MG63 (cell line): ENCODE data around the gene PKD2. TPM values are rescaled to one million over a fixed set of nuclear protein-coding genes. Genes with fewer than 3 reads are reported as not detected.
"Not testable (repeated sequence)": the region's sequence is repeated elsewhere in the genome, so short reads cannot be mapped to it uniquely, and the experiment has no call there.

Experiments used
- DNase-seq: peaks from one replicate; pipeline ENCODE4 v3.0.0-alpha.2; 2020
- H3K27me3 ChIP-seq: fragments of 250-450 bp; sonication (Bioruptor Pico); 2 replicates; pipeline ENCODE4 v1.5.1; 2020; ENCODE audit warnings: mild to moderate bottlenecking, moderate library complexity
- H3K36me3 ChIP-seq: fragments of 250-450 bp; sonication (Bioruptor Pico); 2 replicates; pipeline ENCODE4 v1.5.1; 2020; ENCODE audit warnings: mild to moderate bottlenecking, moderate library complexity
- H3K4me3 ChIP-seq: fragments of 250-450 bp; sonication (Bioruptor Pico); 2 replicates; pipeline ENCODE4 v1.5.1; 2020; ENCODE audit warnings: mild to moderate bottlenecking, moderate library complexity
- H3K9me3 ChIP-seq: fragments of 250-450 bp; sonication (Bioruptor Pico); 2 replicates; pipeline ENCODE4 v1.5.1; 2020; ENCODE audit warnings: mild to moderate bottlenecking, moderate library complexity
- total RNA-seq: library from RNA; depleted of rRNA; stranded (reverse); fragments of >200 nt; shearing (Covaris generic); gene quantifications from 2 replicates; pipeline ENCODE4 v1.2.3, GENCODE V29; 2014; ENCODE audit warnings: low replicate concordance

PKD2 gene
- total RNA-seq, 1 experiment from 2014 or later: 9.0 TPM

GRCh38 chr4:88077911-88078524 is 70.6 kb downstream of the PKD2 start:
- H3K27me3 ChIP-seq: no peaks in the 10 kb centered on the region
- H3K36me3 ChIP-seq: peaks cover 7% of the 10 kb centered on the region; the same call in 1 of the 2 replicates
- H3K9me3 ChIP-seq: no peaks in the 10 kb centered on the region
- no peak for DNase-seq
- H3K4me3 ChIP-seq: no peak overlapping the region

GRCh38 chr4:88078579-88078978 is 71.1 kb downstream of the PKD2 start:
- Histone ChIP-seq H3K36me3 (peaks cover 7% of the 10 kb centered on the region; the same call in 1 of the 2 replicates), H3K9me3 (no peaks in the 10 kb centered on the region), H3K4me3 (no peak overlapping the region), H3K27me3 (no peaks in the 10 kb centered on the region)
- no peak for DNase-seq

GRCh38 chr4:88080626-88081025 is 73.2 kb downstream of the PKD2 start:
- Histone ChIP-seq H3K27me3 (no peaks in the 10 kb centered on the region), H3K4me3 (no peak overlapping the region), H3K36me3 (peaks cover 7% of the 10 kb centered on the region; the same call in 1 of the 2 replicates), H3K9me3 (no peaks in the 10 kb centered on the region)
- no peak for DNase-seq

GRCh38 chr4:88087004-88087403 is 79.6 kb downstream of the PKD2 start:
- Histone ChIP-seq H3K36me3 (no peaks in the 10 kb centered on the region), H3K4me3 (no peak overlapping the region), H3K9me3 (no peaks in the 10 kb centered on the region), H3K27me3 (no peaks in the 10 kb centered on the region)
- no peak for DNase-seq

DNA sequence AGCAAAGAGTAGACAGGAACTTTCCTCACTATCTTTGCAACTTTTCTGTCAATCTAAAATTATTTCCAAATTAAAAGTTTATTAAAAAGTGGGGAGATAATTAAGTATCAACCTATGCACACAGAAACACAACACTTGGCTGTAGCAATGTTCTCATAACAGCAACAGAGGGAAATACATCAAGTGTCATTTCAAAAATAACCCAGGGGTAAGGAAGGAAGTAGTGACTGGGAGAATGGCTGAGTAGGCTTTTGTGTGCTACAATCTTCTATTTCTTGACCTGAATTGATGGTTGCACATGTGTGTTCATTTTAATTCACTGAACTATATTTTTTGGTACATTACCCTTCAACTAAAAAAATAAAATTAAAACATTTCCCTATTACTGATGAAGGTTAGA is 83.5 kb downstream of the PKD2 start:
- DNase-seq: no peak
- Histone ChIP-seq H3K36me3 (no peaks in the 10 kb centered on the region), H3K4me3 (no peak overlapping the region), H3K9me3 (no peaks in the 10 kb centered on the region), H3K27me3 (no peaks in the 10 kb centered on the region)

GRCh38 chr4:88091378-88091777 is 83.9 kb downstream of the PKD2 start:
- no peak overlapping the region for H3K4me3 ChIP-seq
- DNase-seq: no peak
- no peaks in the 10 kb centered on the region for H3K36me3 ChIP-seq
- H3K27me3 ChIP-seq: no peaks in the 10 kb centered on the region
- H3K9me3 ChIP-seq: no peaks in the 10 kb centered on the region

GRCh38 chr4:88093874-88094273 is 86.4 kb downstream of the PKD2 start:
- H3K27me3 ChIP-seq: no peaks in the 10 kb centered on the region
- DNase-seq: no peak
- no peaks in the 10 kb centered on the region for H3K36me3 ChIP-seq
- H3K9me3 ChIP-seq: no peaks in the 10 kb centered on the region
- H3K4me3 ChIP-seq: no peak overlapping the region

GRCh38 chr4:88097301-88097700 is 89.9 kb downstream of the PKD2 start:
- no peaks in the 10 kb centered on the region for H3K27me3 ChIP-seq
- DNase-seq: no peak
- H3K4me3 ChIP-seq: no peak overlapping the region
- H3K9me3 ChIP-seq: no peaks in the 10 kb centered on the region
- H3K36me3 ChIP-seq: no peaks in the 10 kb centered on the region

GRCh38 chr4:88097781-88098180 is 90.3 kb downstream of the PKD2 start:
- no peaks in the 10 kb centered on the region for H3K36me3 ChIP-seq
- DNase-seq: no peak

GRCh38 chr4:88098993-88099752 is 91.7 kb downstream of the PKD2 start:
- no peaks in the 10 kb centered on the region for H3K27me3 ChIP-seq
- H3K9me3 ChIP-seq: no peaks in the 10 kb centered on the region
- H3K4me3 ChIP-seq: no peak overlapping the region
- DNase-seq: no peak
- H3K36me3 ChIP-seq: no peaks in the 10 kb centered on the region

More at GRCh38 chr4:88097781-88098180, 90.3 kb downstream of the PKD2 start:
- no peaks in the 10 kb centered on the region for H3K9me3 ChIP-seq
- no peak overlapping the region for H3K4me3 ChIP-seq
- no peaks in the 10 kb centered on the region for H3K27me3 ChIP-seq

GRCh38 chr4:88101165-88101564 is 93.7 kb downstream of the PKD2 start:
- Histone ChIP-seq H3K36me3 (no peaks in the 10 kb centered on the region), H3K9me3 (no peaks in the 10 kb centered on the region), H3K27me3 (no peaks in the 10 kb centered on the region), H3K4me3 (no peak overlapping the region)
- no peak for DNase-seq

DNA sequence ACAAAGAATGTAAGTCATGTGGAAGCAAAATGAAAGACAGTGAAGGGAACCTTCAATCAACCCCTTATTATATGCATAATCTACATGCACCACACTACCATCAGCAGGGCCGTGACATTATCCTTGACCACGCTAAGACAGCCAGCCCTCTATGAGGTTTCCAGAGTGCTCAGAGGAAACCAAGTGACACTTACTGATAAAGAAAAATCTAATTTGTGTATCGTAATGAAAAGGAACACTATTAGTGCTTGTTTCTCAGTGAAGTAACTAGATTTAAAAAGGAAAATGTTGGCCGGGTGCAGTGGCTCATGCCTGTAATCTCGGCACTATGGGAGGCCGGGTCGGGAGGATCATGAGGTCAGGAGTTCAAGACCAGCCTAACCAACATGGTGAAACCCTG is 94.6 kb downstream of the PKD2 start:
- H3K36me3 ChIP-seq: no peaks in the 10 kb centered on the region
- no peak overlapping the region for H3K4me3 ChIP-seq
- no peaks in the 10 kb centered on the region for H3K27me3 ChIP-seq

GRCh38 chr4:88104902-88105610 is 97.6 kb downstream of the PKD2 start:
- DNase-seq: no peak
- Histone ChIP-seq H3K36me3 (no peaks in the 10 kb centered on the region), H3K9me3 (no peaks in the 10 kb centered on the region), H3K4me3 (no peak overlapping the region), H3K27me3 (no peaks in the 10 kb centered on the region)

More for the DNA sequence above, 94.6 kb downstream of the PKD2 start:
- DNase-seq: no peak
- no peaks in the 10 kb centered on the region for H3K9me3 ChIP-seq

- Histone ChIP-seq H3K9me3 (no peaks in the 10 kb centered on the region), H3K4me3 (no peak overlapping the region), H3K36me3 (no peaks in the 10 kb centered on the region), H3K27me3 (no peaks in the 10 kb centered on the region)
- DNase-seq: no peak
Measured at GRCh38 chr4:88106205-88106604, 98.8 kb downstream of the PKD2 start.

- peak; percentile 55 for DNase-seq
Measured at GRCh38 chr4:88107406-88108107, 100.1 kb downstream of the PKD2 start.

GRCh38 chr4:88108108-88108465 is 100.7 kb downstream of the PKD2 start:
- H3K27me3 ChIP-seq, DNase-seq, H3K36me3 ChIP-seq, H3K4me3 ChIP-seq, H3K9me3 ChIP-seq: not testable (repeated sequence)

More at GRCh38 chr4:88107406-88108107, 100.1 kb downstream of the PKD2 start:
- Histone ChIP-seq H3K27me3 (no peaks in the 10 kb centered on the region), H3K4me3 (no peak overlapping the region), H3K9me3 (no peaks in the 10 kb centered on the region), H3K36me3 (no peaks in the 10 kb centered on the region)

GRCh38 chr4:88108747-88109122 is 101.3 kb downstream of the PKD2 start:
- DNase-seq: no peak
- no peaks in the 10 kb centered on the region for H3K27me3 ChIP-seq
- no peak overlapping the region for H3K4me3 ChIP-seq
- H3K9me3 ChIP-seq: no peaks in the 10 kb centered on the region
- no peaks in the 10 kb centered on the region for H3K36me3 ChIP-seq
